Endothelial cell of umbilical vein (primary cell): ENCODE data around the gene DIAPH2. TPM values are rescaled to one million over a fixed set of nuclear protein-coding genes. Genes with fewer than 3 reads are reported as not detected.

Experiments used
- BruUV-seq: library from RNA; stranded (reverse); fragments of 400-500 nt; replicated peaks from 2 replicates; lab custom pipeline; 2021; lab: Mats Ljungman, UMichigan
- CTCF ChIA-PET: fragments of 300-600, 350-600 bp; sonication (Branson Sonifier 250); formaldehyde crosslinking; loops from one replicate; lab custom pipeline; 2021; ENCODE audit warnings: antibody characterized with exemption, inconsistent platforms; lab: Charles Lee
- POLR2A ChIA-PET: fragments of 300-600, 350-600 bp; sonication (Branson Sonifier 250); formaldehyde crosslinking; loops from one replicate; lab custom pipeline; 2021; ENCODE audit warnings: antibody characterized with exemption, inconsistent platforms; lab: Charles Lee
- DNase-seq: peaks from one replicate; pipeline ENCODE4 v3.0.0-alpha.2; 2011; ENCODE audit warnings: low read depth, low spot score
- FAIRE-seq: peaks from 2 replicates; lab custom pipeline; 2011; peaks lifted over from hg19 to GRCh38; lab: Jason Lieb, UNC
- H2AFZ ChIP-seq: 2 replicates; pipeline ENCODE4 v1.6.0; 2012; ENCODE audit warnings: low read depth, low read length, control low read depth, inconsistent platforms
- H3K27ac ChIP-seq: 2 replicates; pipeline ENCODE4 v1.5.1; 2011; ENCODE audit warnings: low read depth, mild to moderate bottlenecking, control low read depth, low read length, moderate library complexity; ENCODE audit not compliant: insufficient read depth
- H3K27me3 ChIP-seq, 2 experiments: 2 replicates each; pipeline versions ENCODE4 v1.6.0 to v1.6.1; 2011; ENCODE audit warnings: low read length in 2 of 2, mixed read lengths in 1 of 2; ENCODE audit not compliant: control insufficient read depth in 2 of 2, insufficient read depth in 2 of 2
- H3K36me3 ChIP-seq, 2 experiments: 2 replicates in 1 of 2; 3 replicates in 1 of 2; pipeline ENCODE4 v1.5.1; 2011; ENCODE audit warnings: low read length in 2 of 2, mild to moderate bottlenecking in 1 of 2, moderate library complexity in 1 of 2; ENCODE audit not compliant: control insufficient read depth in 2 of 2, insufficient read depth in 2 of 2; ENCODE audit errors: extremely low read depth in 1 of 2
- H3K4me1 ChIP-seq: 3 replicates; pipeline ENCODE4 v1.5.1; 2011; ENCODE audit warnings: mild to moderate bottlenecking, low read length; ENCODE audit not compliant: control insufficient read depth, insufficient read depth; ENCODE audit errors: extremely low read depth
- H3K4me2 ChIP-seq: 2 replicates; pipeline ENCODE4 v1.6.1; 2011; ENCODE audit warnings: low read length, control low read depth, mixed read lengths; ENCODE audit not compliant: insufficient read depth
- H3K4me3 ChIP-seq, 3 experiments: fragments of 200-600 bp in 1 of 3; sonication (generic), shearing (Covaris generic) in 1 of 3; replicated peaks in 1 of 3; 2 replicates each; pipeline ENCODE4 v1.5.1; 2011 to 2016; ENCODE audit warnings: control low read depth in 3 of 3, low read length in 3 of 3, mild to moderate bottlenecking in 2 of 3, inconsistent platforms in 1 of 3, low read depth in 1 of 3, moderate library complexity in 1 of 3; ENCODE audit not compliant: insufficient read depth in 1 of 3
- H3K79me2 ChIP-seq: 2 replicates; pipeline ENCODE4 v1.6.0; 2012; ENCODE audit warnings: low read length, inconsistent platforms; ENCODE audit not compliant: control insufficient read depth, insufficient read depth
- H3K9ac ChIP-seq: replicated peaks from 2 replicates; pipeline ENCODE3; 2011; ENCODE audit warnings: low read length, control low read depth; ENCODE audit not compliant: insufficient read depth; ENCODE audit errors: extremely low read depth
- H3K9me1 ChIP-seq: replicated peaks from 3 replicates; pipeline ENCODE4 v1.6.0; 2011; ENCODE audit warnings: mild to moderate bottlenecking, low read length; ENCODE audit not compliant: control insufficient read depth, insufficient read depth; ENCODE audit errors: extremely low read depth
- H3K9me3 ChIP-seq: replicated peaks from 2 replicates; pipeline ENCODE4 v1.5.1; 2012; ENCODE audit warnings: low read length, inconsistent platforms; ENCODE audit not compliant: control insufficient read depth, insufficient read depth
- H4K20me1 ChIP-seq: replicated peaks from 2 replicates; pipeline ENCODE3; 2011; ENCODE audit warnings: mild to moderate bottlenecking, low read length; ENCODE audit not compliant: control insufficient read depth, insufficient read depth; ENCODE audit errors: extremely low read depth
- CTCF ChIP-seq, 2 donors: IDR thresholded peaks; 1 replicate in 1 of 2; 2 replicates in 1 of 2; pipeline ENCODE4 v1.5.1; 2011; ENCODE audit warnings: low read length in 2 of 2, mild to moderate bottlenecking in 2 of 2, moderate library complexity in 2 of 2, control low read depth in 1 of 2, inconsistent platforms in 1 of 2, low read depth in 1 of 2; ENCODE audit not compliant: insufficient read depth in 1 of 2; ENCODE audit errors: extremely low read depth in 1 of 2
- EZH2 ChIP-seq: IDR thresholded peaks from 2 replicates; pipeline ENCODE4 v1.6.1; 2012; ENCODE audit warnings: borderline replicate concordance, low read depth, mild to moderate bottlenecking, moderate library complexity, low read length, inconsistent platforms; ENCODE audit not compliant: severe bottlenecking
- FOS ChIP-seq: IDR thresholded peaks from 2 replicates; pipeline ENCODE4 v1.6.1; 2011; ENCODE audit warnings: mild to moderate bottlenecking, low read length, moderate library complexity, borderline replicate concordance; ENCODE audit not compliant: insufficient read depth
- GATA2 ChIP-seq: IDR thresholded peaks from 2 replicates; pipeline ENCODE4 v1.7.0; 2011; ENCODE audit warnings: low read depth, mild to moderate bottlenecking, moderate library complexity, mixed read lengths, low read length; ENCODE audit not compliant: insufficient read length, insufficient read depth
- JUN ChIP-seq: IDR thresholded peaks from 2 replicates; pipeline ENCODE4 v1.6.1; 2011; ENCODE audit warnings: borderline replicate concordance, low read depth; ENCODE audit not compliant: insufficient read length, insufficient read depth
- MAX ChIP-seq: IDR thresholded peaks from 2 replicates; pipeline ENCODE4 v1.6.1; 2011; ENCODE audit not compliant: insufficient read depth, insufficient read length
- MYC ChIP-seq: IDR thresholded peaks from one replicate; pipeline ENCODE4 v1.6.1; 2011; ENCODE audit warnings: mild to moderate bottlenecking, low read depth, low read length
- POLR2A ChIP-seq: IDR thresholded peaks from 2 replicates; pipeline ENCODE4 v1.6.1; 2012; ENCODE audit warnings: low read depth, mild to moderate bottlenecking, control low read depth, low read length
- POLR2AphosphoS5 ChIP-seq: IDR thresholded peaks from 2 replicates; pipeline ENCODE4 v1.6.1; 2012; ENCODE audit warnings: low read depth, mild to moderate bottlenecking, control low read depth, low read length, moderate library complexity; ENCODE audit not compliant: insufficient read depth
- dilution Hi-C: fragments of 300-500 bp; cut with MboI; formaldehyde crosslinking; loops from one replicate; pipeline ENCODE4 v1.15.0; 2019; ENCODE audit warnings: low sequenced_read_pairs; ENCODE audit not compliant: extremely low pct_ligation_motif_present
- intact Hi-C: fragments of 100-400 bp; cut with micrococcal nuclease; formaldehyde crosslinking; loops from one replicate; pipeline ENCODE4 v1.10.0; 2022
- polyA plus RNA-seq, 4 experiments: library from polyadenylated mRNA; depleted of rRNA in 3 of 4; stranded (reverse) in 3 of 4; unstranded in 1 of 4; fragments of >200 nt; gene quantifications; 2 replicates each; pipeline versions ENCODE4 v1.2.1 to v1.2.3, GENCODE V29; 2011 to 2012; ENCODE audit warnings: missing spikeins in 1 of 4
- total RNA-seq: library from RNA; stranded (reverse); gene quantifications from 2 replicates; pipeline ENCODE4 v1.2.3, GENCODE V29; 2021

The DIAPH2 gene
- total and polyA plus RNA-seq, 2 donors (not counting 3 experiments of a cell fraction or from before 2014, with no cell fraction given) = 3.0 to 30.0 TPM

- intact Hi-C loops (loop anchor here (5.0 to 10.0 kb wide), 2 partner anchors 252 to 974 kb away; no protein-coding TSS in a partner anchor), dilution Hi-C loops (no loop called here)
- BruUV-seq = no TSS peak
- H3K27me3 ChIP-seq = no peaks in the 10 kb centered on the region
- H3K9me3 ChIP-seq = no peaks in the 10 kb centered on the region
- H2AFZ ChIP-seq = no peak overlapping the region
- no peaks in the 10 kb centered on the region for H3K9me1 ChIP-seq
- H3K4me2 ChIP-seq = no peak overlapping the region
- POLR2A ChIA-PET = no interaction called here
- H3K4me1 ChIP-seq = no peaks in the 10 kb centered on the region
- H3K27ac ChIP-seq = no peak overlapping the region
- H3K9ac ChIP-seq = no peak overlapping the region
- CTCF ChIA-PET = interaction anchor here (0.6 to 2.8 kb wide), 16 partner anchors 9 to 971 kb away, joined by 3 to 16 read pairs (median 4); no protein-coding TSS in a partner anchor
- TF ChIP-seq MYC = no peak
- TF ChIP-seq CTCF (IDR thresholded peaks at IDR 0.05; ENCODE audit: extremely low read depth in 1 of 2, insufficient read depth in 1 of 2, low read depth in 1 of 2, low read length in 2 of 2) = peak in 1 of 2 donors; percentile 5
- FAIRE-seq (no peak), DNase-seq (peak; percentile 9)
- H3K4me3 ChIP-seq = no peak overlapping the region
- H4K20me1 ChIP-seq = no peaks in the 10 kb centered on the region
- H3K36me3 ChIP-seq = no peaks in the 10 kb centered on the region
- no peaks in the 10 kb centered on the region for H3K79me2 ChIP-seq
Measured at GRCh38 chrX:96770315-96770714, 85.7 kb downstream of the DIAPH2 start.

GRCh38 chrX:96771486-96771885, 86.8 kb downstream of the DIAPH2 start:
- Histone ChIP-seq H3K9ac (no peak overlapping the region), H3K4me1 (no peaks in the 10 kb centered on the region), H3K9me1 (no peaks in the 10 kb centered on the region), H2AFZ (no peak overlapping the region), H3K9me3 (no peaks in the 10 kb centered on the region), H3K4me3 (no peak overlapping the region), H3K4me2 (no peak overlapping the region), H3K36me3 (no peaks in the 10 kb centered on the region), H3K79me2 (no peaks in the 10 kb centered on the region), H4K20me1 (no peaks in the 10 kb centered on the region), H3K27ac (no peak overlapping the region), H3K27me3 (no peaks in the 10 kb centered on the region)
- no TSS peak for BruUV-seq
- FAIRE-seq (no peak), DNase-seq (peak; percentile 1)
- CTCF ChIA-PET = interaction anchor here (0.8 to 2.8 kb wide), 4 partner anchors 10 to 399 kb away, joined by 3 to 16 read pairs (median 6); no protein-coding TSS in a partner anchor
- intact Hi-C loops = loop anchor here (5.0 to 10.0 kb wide), 2 partner anchors 251 to 973 kb away; no protein-coding TSS in a partner anchor
- dilution Hi-C loops = no loop called here
- TF ChIP-seq MYC (no peak), POLR2AphosphoS5 (no peak), CTCF (IDR thresholded peaks at IDR 0.05; ENCODE audit: extremely low read depth in 1 of 2, insufficient read depth in 1 of 2, low read depth in 1 of 2, low read length in 2 of 2) (no peak), GATA2 (no peak), POLR2A (no peak), FOS (no peak), MAX (no peak), JUN (no peak), EZH2 (no peak)
- POLR2A ChIA-PET = no interaction called here
